Adrenal gland (tissue), 5 donors: ENCODE measurements around the gene NAA40.

Source experiments
- POLR2A ChIP-seq, 2 donors: fragments of 450-650 bp; IDR thresholded peaks; one replicate each; pipeline ENCODE4 v1.6.1; 2017; ENCODE audit warnings: antibody characterized with exemption in 2 of 2, mild to moderate bottlenecking in 2 of 2, moderate library complexity in 1 of 2
- TF ChIP-seq, protein P1 (sequence below), 6 experiments: fragments of 450-650 bp in 4 of 6; fragments of 200-600 bp in 2 of 6; sonication (generic) in 1 of 6; IDR thresholded peaks; 1 replicate in 5 of 6; 2 replicates in 1 of 6; pipeline versions ENCODE4 v1.5.1 to v1.8.0; 2016 to 2021; ENCODE audit warnings: antibody characterized with exemption in 6 of 6, mild to moderate bottlenecking in 2 of 6, moderate library complexity in 1 of 6
- donor health status: DM: no; HTN: no; CAD: no.

DNA sequence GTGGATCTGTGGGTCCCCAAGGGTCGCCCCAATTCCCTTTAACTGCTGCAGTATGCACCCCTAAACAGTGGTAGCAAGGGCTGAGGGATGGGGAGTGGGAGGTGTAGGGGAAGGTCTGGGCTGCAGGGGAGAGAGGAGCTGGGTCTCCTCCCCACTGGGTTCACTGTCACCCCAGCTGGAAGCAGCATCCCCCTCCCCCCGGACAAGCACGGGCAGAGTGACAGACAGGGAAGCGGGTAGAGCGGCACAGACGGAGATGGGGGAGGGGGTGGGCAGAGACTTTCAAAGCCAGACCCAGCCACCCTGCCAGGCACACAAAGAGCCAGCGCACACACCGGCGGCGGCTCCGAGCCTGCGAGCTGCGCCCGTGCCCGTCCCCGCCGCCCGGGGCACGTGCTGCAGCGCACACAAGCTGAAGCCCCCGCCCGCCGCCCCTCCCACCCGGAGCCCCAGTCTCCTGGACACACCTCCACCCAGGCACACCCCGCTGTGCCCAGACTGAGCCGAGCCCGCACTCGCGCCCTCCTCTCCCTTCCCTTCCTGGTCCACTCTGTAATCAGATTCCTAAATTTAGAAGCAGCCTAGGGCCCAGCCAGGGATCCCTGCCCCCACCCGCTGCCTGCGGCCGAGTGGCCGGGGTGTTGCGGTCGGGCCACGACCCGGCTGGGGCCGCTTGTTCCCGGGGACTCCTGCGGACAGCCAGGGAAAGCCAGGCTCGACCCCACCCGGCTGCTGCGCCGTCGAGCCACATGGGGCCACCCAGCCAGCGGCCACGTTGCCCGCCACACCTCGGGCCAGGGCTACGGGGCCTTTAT is 20.9 kb upstream of the NAA40 start:
- TF ChIP-seq, protein P1, sequence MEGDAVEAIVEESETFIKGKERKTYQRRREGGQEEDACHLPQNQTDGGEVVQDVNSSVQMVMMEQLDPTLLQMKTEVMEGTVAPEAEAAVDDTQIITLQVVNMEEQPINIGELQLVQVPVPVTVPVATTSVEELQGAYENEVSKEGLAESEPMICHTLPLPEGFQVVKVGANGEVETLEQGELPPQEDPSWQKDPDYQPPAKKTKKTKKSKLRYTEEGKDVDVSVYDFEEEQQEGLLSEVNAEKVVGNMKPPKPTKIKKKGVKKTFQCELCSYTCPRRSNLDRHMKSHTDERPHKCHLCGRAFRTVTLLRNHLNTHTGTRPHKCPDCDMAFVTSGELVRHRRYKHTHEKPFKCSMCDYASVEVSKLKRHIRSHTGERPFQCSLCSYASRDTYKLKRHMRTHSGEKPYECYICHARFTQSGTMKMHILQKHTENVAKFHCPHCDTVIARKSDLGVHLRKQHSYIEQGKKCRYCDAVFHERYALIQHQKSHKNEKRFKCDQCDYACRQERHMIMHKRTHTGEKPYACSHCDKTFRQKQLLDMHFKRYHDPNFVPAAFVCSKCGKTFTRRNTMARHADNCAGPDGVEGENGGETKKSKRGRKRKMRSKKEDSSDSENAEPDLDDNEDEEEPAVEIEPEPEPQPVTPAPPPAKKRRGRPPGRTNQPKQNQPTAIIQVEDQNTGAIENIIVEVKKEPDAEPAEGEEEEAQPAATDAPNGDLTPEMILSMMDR (IDR thresholded peaks at IDR 0.05): peak in 1 of 6 experiments; percentile 9
- TF ChIP-seq POLR2A (IDR thresholded peaks at IDR 0.05): peak in 1 of 2 donors; percentile 55
